ENCODE data around the gene CHST2.
A peak's percentile ranks its signal among the peaks of the same experiment; 100 is the strongest.

The CHST2 gene

DNA sequence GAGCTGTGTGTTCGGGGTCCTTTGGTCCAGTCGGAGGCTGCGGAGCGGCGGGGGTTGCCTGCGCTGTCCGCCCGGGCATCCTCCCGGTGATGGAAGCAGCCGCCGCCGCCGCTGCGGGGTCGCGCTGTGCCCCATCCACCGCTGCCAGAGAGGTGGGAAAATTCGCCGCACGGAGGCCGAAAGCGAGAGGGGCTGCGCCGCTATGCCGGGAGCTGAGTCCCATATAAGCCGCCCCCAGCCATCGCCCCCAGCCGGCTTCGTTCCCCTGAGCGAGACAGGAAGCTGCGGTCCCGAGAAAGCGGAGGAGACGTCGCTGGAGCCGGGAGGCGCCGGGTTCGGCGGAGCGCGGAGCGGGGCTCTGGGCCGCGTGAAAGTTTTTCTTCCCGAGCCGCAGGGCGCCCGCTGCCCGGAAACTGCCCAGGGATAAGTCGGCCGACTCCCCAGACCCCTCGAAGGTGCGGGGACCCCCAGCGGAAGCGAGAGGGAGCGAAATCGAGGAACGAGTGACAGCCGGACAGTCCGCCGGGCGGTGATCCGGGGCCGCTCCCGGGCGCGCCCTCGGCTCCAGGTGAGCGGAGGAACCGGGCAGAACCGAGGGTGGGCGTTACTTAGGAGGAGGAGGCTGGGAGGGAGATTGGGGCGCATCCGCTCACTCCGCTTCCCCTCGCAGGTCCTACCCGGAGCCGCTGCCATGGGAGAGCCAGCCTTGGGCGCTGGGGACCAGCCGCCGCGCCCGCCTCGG is 574 bp downstream of the CHST2 start:
- peaks cover 42% of the 10 kb centered on the region for H3K27me3 Mint-ChIP-seq
- peak overlapping the region; percentile 85 for H3K4me3 Mint-ChIP-seq
- peaks cover 33% of the 10 kb centered on the region for H3K4me1 Mint-ChIP-seq
- DNase-seq: peak; percentile 60
- CTCF ChIA-PET: interaction anchor here (0.9 to 2.5 kb wide), 9 partner anchors 51 to 1438 kb away, joined by 3 to 20 read pairs (median 4); no protein-coding TSS in a partner anchor
- no peaks in the 10 kb centered on the region for H3K9me3 Mint-ChIP-seq
- no peak overlapping the region for H3K27ac Mint-ChIP-seq
- H3K36me3 Mint-ChIP-seq: no peaks in the 10 kb centered on the region

DNA sequence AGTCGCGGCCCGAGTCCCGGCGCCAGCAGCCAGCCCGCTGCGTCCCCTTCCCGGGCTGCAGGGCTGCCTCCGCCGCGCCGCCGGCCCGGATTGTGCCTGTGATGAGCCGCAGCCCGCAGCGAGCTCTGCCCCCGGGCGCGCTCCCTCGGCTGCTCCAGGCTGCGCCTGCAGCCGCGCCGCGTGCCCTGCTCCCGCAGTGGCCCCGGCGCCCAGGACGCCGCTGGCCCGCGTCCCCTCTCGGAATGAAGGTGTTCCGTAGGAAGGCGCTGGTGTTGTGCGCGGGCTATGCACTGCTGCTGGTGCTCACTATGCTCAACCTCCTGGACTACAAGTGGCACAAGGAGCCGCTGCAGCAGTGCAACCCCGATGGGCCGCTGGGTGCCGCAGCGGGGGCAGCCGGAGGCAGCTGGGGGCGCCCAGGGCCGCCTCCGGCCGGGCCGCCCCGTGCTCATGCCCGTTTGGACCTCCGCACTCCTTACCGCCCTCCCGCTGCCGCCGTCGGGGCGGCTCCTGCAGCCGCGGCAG is 1.2 kb downstream of the CHST2 start:
- CTCF ChIA-PET: interaction anchor here (0.6 to 2.5 kb wide), 26 partner anchors 9 to 632 kb away, joined by 3 to 20 read pairs (median 4); no protein-coding TSS in a partner anchor
- peaks cover 40% of the 10 kb centered on the region for H3K27me3 Mint-ChIP-seq
- H3K4me1 Mint-ChIP-seq: peaks cover 33% of the 10 kb centered on the region
- H3K27ac Mint-ChIP-seq: no peak overlapping the region
- H3K9me3 Mint-ChIP-seq: no peaks in the 10 kb centered on the region
- DNase-seq: peak; percentile 51
- peak overlapping the region; percentile 65 for H3K4me3 Mint-ChIP-seq
- no peaks in the 10 kb centered on the region for H3K36me3 Mint-ChIP-seq

DNA sequence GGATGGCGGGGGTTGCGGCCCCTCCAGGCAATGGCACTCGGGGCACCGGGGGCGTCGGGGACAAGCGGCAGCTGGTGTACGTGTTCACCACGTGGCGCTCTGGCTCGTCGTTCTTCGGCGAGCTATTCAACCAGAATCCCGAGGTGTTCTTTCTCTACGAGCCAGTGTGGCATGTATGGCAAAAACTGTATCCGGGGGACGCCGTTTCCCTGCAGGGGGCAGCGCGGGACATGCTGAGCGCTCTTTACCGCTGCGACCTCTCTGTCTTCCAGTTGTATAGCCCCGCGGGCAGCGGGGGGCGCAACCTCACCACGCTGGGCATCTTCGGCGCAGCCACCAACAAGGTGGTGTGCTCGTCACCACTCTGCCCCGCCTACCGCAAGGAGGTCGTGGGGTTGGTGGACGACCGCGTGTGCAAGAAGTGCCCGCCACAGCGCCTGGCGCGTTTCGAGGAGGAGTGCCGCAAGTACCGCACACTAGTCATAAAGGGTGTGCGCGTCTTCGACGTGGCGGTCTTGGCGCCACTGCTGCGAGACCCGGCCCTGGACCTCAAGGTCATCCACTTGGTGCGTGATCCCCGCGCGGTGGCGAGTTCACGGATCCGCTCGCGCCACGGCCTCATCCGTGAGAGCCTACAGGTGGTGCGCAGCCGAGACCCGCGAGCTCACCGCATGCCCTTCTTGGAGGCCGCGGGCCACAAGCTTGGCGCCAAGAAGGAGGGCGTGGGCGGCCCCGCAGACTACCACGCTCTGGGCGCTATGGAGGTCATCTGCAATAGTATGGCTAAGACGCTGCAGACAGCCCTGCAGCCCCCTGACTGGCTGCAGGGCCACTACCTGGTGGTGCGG is 1.9 kb downstream of the CHST2 start:
- no peak overlapping the region for H3K27ac Mint-ChIP-seq
- DNase-seq: peak; percentile 80
- no peaks in the 10 kb centered on the region for H3K36me3 Mint-ChIP-seq
- H3K9me3 Mint-ChIP-seq: no peaks in the 10 kb centered on the region
- H3K27me3 Mint-ChIP-seq: peaks cover 34% of the 10 kb centered on the region
- CTCF ChIA-PET: interaction anchor here (0.6 to 2.5 kb wide), 26 partner anchors 9 to 631 kb away, joined by 3 to 20 read pairs (median 4); no protein-coding TSS in a partner anchor
- H3K4me1 Mint-ChIP-seq: peaks cover 30% of the 10 kb centered on the region
- peak overlapping the region; percentile 65 for H3K4me3 Mint-ChIP-seq

DNA sequence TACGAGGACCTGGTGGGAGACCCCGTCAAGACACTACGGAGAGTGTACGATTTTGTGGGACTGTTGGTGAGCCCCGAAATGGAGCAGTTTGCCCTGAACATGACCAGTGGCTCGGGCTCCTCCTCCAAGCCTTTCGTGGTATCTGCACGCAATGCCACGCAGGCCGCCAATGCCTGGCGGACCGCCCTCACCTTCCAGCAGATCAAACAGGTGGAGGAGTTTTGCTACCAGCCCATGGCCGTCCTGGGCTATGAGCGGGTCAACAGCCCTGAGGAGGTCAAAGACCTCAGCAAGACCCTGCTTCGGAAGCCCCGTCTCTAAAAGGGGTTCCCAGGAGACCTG is 2.5 kb downstream of the CHST2 start:
- CTCF ChIA-PET: interaction anchor here (1.3 to 2.5 kb wide), 5 partner anchors 42 to 468 kb away, joined by 3 to 20 read pairs (median 5); no protein-coding TSS in a partner anchor
- H3K4me1 Mint-ChIP-seq: peaks cover 28% of the 10 kb centered on the region
- H3K9me3 Mint-ChIP-seq: no peaks in the 10 kb centered on the region
- no peak for DNase-seq
- no peak overlapping the region for H3K4me3 Mint-ChIP-seq
- no peaks in the 10 kb centered on the region for H3K36me3 Mint-ChIP-seq
- H3K27ac Mint-ChIP-seq: no peak overlapping the region
- peaks cover 34% of the 10 kb centered on the region for H3K27me3 Mint-ChIP-seq

- Mint-ChIP-seq H3K4me1 (peaks cover 28% of the 10 kb centered on the region), H3K27ac (no peak overlapping the region), H3K36me3 (no peaks in the 10 kb centered on the region), H3K4me3 (no peak overlapping the region), H3K9me3 (no peaks in the 10 kb centered on the region), H3K27me3 (peaks cover 34% of the 10 kb centered on the region)
- no peak for DNase-seq
- CTCF ChIA-PET: interaction anchor here (0.7 to 2.2 kb wide), 5 partner anchors 41 to 230 kb away, joined by 3 to 17 read pairs (median 4); no protein-coding TSS in a partner anchor
Measured at GRCh38 chr3:143122608-143123352, 3.2 kb downstream of the CHST2 start.

- H3K4me3 Mint-ChIP-seq: no peak overlapping the region
- H3K36me3 Mint-ChIP-seq: no peaks in the 10 kb centered on the region
- peaks cover 27% of the 10 kb centered on the region for H3K27me3 Mint-ChIP-seq
- peaks cover 26% of the 10 kb centered on the region for H3K4me1 Mint-ChIP-seq
- CTCF ChIA-PET: interaction anchor here (0.7 to 2.2 kb wide), 8 partner anchors 27 to 521 kb away, joined by 3 to 17 read pairs (median 4); no protein-coding TSS in a partner anchor
- H3K9me3 Mint-ChIP-seq: no peaks in the 10 kb centered on the region
- no peak overlapping the region for H3K27ac Mint-ChIP-seq
- no peak for DNase-seq
Measured at GRCh38 chr3:143123353-143123984, 3.9 kb downstream of the CHST2 start.

- Mint-ChIP-seq H3K27ac (peak overlapping the region; percentile 63), H3K27me3 (peaks cover 19% of the 10 kb centered on the region), H3K4me1 (peaks cover 21% of the 10 kb centered on the region), H3K36me3 (no peaks in the 10 kb centered on the region), H3K9me3 (no peaks in the 10 kb centered on the region), H3K4me3 (no peak overlapping the region)
- CTCF ChIA-PET: interaction anchor here (0.8 to 2.2 kb wide), 8 partner anchors 26 to 550 kb away, joined by 3 to 17 read pairs (median 4); no protein-coding TSS in a partner anchor
- no peak for DNase-seq
Measured at GRCh38 chr3:143124601-143125520, 5.3 kb downstream of the CHST2 start.

- CTCF ChIA-PET: no interaction called here
- Mint-ChIP-seq H3K36me3 (no peaks in the 10 kb centered on the region), H3K27ac (no peak overlapping the region), H3K27me3 (peaks cover 8% of the 10 kb centered on the region), H3K4me1 (peaks cover 14% of the 10 kb centered on the region), H3K4me3 (no peak overlapping the region), H3K9me3 (no peaks in the 10 kb centered on the region)
- DNase-seq: no peak
Measured at GRCh38 chr3:143127801-143128200, 8.2 kb downstream of the CHST2 start.

DNA sequence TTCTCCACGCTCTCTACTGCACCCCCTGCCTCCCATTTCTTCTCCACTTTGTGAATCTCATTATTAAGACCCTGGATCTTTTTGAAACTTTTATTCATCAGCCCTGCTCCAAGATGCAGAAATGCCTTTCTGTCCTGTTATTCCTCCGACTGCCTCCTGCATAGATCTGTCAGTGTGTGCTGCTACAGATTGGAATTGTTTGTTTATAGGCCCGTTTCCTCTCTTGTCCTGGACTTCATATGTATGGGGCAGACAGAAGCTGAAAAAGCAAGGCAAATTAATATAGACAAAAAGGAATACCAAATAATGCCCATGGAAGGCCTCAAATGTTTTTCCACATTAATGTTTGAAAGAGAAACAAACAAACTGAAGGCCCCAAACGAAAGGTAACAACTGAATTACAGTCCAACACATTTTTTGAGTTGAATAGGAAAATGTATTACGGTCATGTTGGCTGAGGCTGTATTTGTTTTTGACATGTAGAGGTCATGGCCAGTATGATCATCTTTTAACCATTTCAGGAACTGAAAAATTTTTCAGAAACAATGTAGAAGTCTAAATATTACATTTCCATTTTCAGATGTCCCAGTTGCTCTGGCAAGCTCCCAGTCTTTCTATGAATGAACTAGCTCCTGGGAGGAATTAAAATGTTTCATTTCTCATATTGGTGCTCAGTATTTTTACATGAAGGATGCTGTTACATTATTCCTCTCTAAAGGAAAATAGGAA is 8.8 kb downstream of the CHST2 start:
- no peak overlapping the region for H3K4me3 Mint-ChIP-seq
- no peaks in the 10 kb centered on the region for H3K36me3 Mint-ChIP-seq
- no peaks in the 10 kb centered on the region for H3K9me3 Mint-ChIP-seq
- DNase-seq: no peak
- H3K27me3 Mint-ChIP-seq: peaks cover 5% of the 10 kb centered on the region
- peaks cover 9% of the 10 kb centered on the region for H3K4me1 Mint-ChIP-seq
- no peak overlapping the region for H3K27ac Mint-ChIP-seq
- CTCF ChIA-PET: no interaction called here

GRCh38 chr3:143132246-143132980 is 12.8 kb downstream of the CHST2 start:
- Mint-ChIP-seq H3K9me3 (no peaks in the 10 kb centered on the region), H3K4me3 (no peak overlapping the region), H3K27ac (no peak overlapping the region), H3K36me3 (no peaks in the 10 kb centered on the region), H3K4me1 (no peaks in the 10 kb centered on the region), H3K27me3 (peaks cover 5% of the 10 kb centered on the region)
- CTCF ChIA-PET: no interaction called here
- no peak for DNase-seq

GRCh38 chr3:143134471-143134870 is 14.9 kb downstream of the CHST2 start:
- H3K36me3 Mint-ChIP-seq: no peaks in the 10 kb centered on the region
- CTCF ChIA-PET: interaction anchor here (1.1 kb wide), 1 partner anchor 154 kb away, joined by 3 read pairs; no protein-coding TSS in a partner anchor

More at GRCh38 chr3:143134471-143134870, 14.9 kb downstream of the CHST2 start:
- H3K27ac Mint-ChIP-seq: no peak overlapping the region
- no peak overlapping the region for H3K4me3 Mint-ChIP-seq
- no peaks in the 10 kb centered on the region for H3K9me3 Mint-ChIP-seq
- no peak for DNase-seq
- peaks cover 4% of the 10 kb centered on the region for H3K27me3 Mint-ChIP-seq
- H3K4me1 Mint-ChIP-seq: no peaks in the 10 kb centered on the region
